SU-DHL-6 (cell line): ENCODE measurements around the gene PDIA5.

Experiments
- H2AFZ ChIP-seq: fragments of 200-600 bp; sonication (generic); 2 replicates; pipeline ENCODE4 v1.6.1; 2014; ENCODE audit warnings: low read depth, mild to moderate bottlenecking, moderate library complexity, mixed read lengths, antibody characterized with exemption, low read length; ENCODE audit not compliant: severe bottlenecking
- H3F3A ChIP-seq: fragments of 200-600 bp; shearing (Covaris generic); 2 replicates; pipeline ENCODE4 v1.6.0; 2016; ENCODE audit warnings: antibody characterized with exemption, mild to moderate bottlenecking; ENCODE audit not compliant: insufficient read depth
- H3K27ac ChIP-seq: fragments of 200-600 bp; sonication (generic); 2 replicates; pipeline ENCODE4 v1.5.1; 2016; ENCODE audit warnings: low read depth, mild to moderate bottlenecking, low read length, moderate library complexity, mixed read lengths
- H3K27me3 ChIP-seq: fragments of 200-600 bp; sonication (generic), shearing (Covaris generic); 2 replicates; pipeline ENCODE4 v1.6.0; 2014; ENCODE audit warnings: mild to moderate bottlenecking, low read length
- H3K36me3 ChIP-seq: fragments of 200-600 bp; sonication (generic); 2 replicates; pipeline ENCODE4 v1.6.1; 2014; ENCODE audit warnings: mild to moderate bottlenecking, low read length, mixed read lengths
- H3K4me2 ChIP-seq: fragments of 300-600, 200-600 bp; shearing (Covaris generic), sonication (generic); 2 replicates; pipeline ENCODE4 v1.6.0; 2014; ENCODE audit warnings: low read length, low read depth, mild to moderate bottlenecking; ENCODE audit not compliant: poor library complexity, severe bottlenecking
- H3K4me3 ChIP-seq: fragments of 200-600 bp; sonication (generic); 2 replicates; pipeline ENCODE4 v1.5.1; 2014; ENCODE audit warnings: antibody characterized with exemption, low read length, mild to moderate bottlenecking, mixed read lengths; ENCODE audit not compliant: insufficient read depth, poor library complexity, severe bottlenecking
- H3K79me2 ChIP-seq: fragments of 200-600 bp; sonication (generic); 2 replicates; pipeline ENCODE4 v1.6.1; 2014; ENCODE audit warnings: mild to moderate bottlenecking, low read length, moderate library complexity; ENCODE audit not compliant: insufficient read depth
- H3K9ac ChIP-seq: fragments of 200-600 bp; sonication (generic); 2 replicates; pipeline ENCODE4 v1.7.0; 2014; ENCODE audit warnings: mild to moderate bottlenecking, low read length
- H3K9me2 ChIP-seq: fragments of 200-600 bp; sonication (generic); replicated peaks from 2 replicates; pipeline ENCODE4 v1.6.1; 2014; ENCODE audit warnings: low read length; ENCODE audit not compliant: insufficient read depth
- H3K9me3 ChIP-seq: fragments of 200-600 bp; sonication (generic); 2 replicates; pipeline ENCODE4 v1.6.1; 2014; ENCODE audit warnings: low read length, mixed read lengths; ENCODE audit not compliant: insufficient read depth
- H4K20me1 ChIP-seq: fragments of 200-600 bp; sonication (generic); 2 replicates; pipeline ENCODE4 v1.6.1; 2014; ENCODE audit warnings: low read depth, mild to moderate bottlenecking, antibody characterized with exemption, low read length, moderate library complexity, mixed read lengths
- EZH2phosphoT487 ChIP-seq: fragments of 200-600 bp; sonication (generic), shearing (Covaris generic); conservative IDR thresholded peaks from 2 replicates; pipeline ENCODE4 v1.6.1; 2018; ENCODE audit warnings: mild to moderate bottlenecking, antibody characterized with exemption, low read length, moderate library complexity, mixed read lengths
- TF ChIP-seq, protein P1 (sequence below): fragments of 200-600 bp; sonication (generic); IDR thresholded peaks from one replicate; pipeline ENCODE4 v1.5.1; 2017; ENCODE audit warnings: antibody characterized with exemption, mild to moderate bottlenecking, low read length, moderate library complexity; ENCODE audit not compliant: insufficient read depth, poor library complexity, severe bottlenecking

The PDIA5 gene

DNA sequence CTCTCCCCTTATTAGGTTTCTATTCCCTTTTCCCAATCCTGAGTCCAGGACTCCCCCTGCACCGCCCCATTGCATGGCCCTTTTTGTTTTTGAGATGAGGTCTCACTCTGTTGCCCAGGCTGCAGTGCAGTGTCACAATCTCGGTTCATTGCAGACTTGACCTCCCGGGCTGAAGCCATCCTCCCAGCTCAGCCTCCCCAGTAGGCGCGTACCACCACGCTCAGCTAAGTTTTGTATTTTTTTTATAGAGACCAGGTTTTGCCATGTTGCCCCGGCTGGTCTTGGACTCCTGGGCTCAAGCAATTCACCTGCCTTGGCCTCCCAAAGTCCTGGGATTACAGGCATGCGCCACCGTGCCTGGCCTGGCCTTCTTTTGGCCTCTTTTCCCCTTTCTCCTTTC lies 29.3 kb downstream of the PDIA5 start:
- Histone ChIP-seq H3F3A (no peaks in the 10 kb centered on the region), H3K36me3 (no peaks in the 10 kb centered on the region), H3K9ac (no peak overlapping the region), H3K9me3 (no peaks in the 10 kb centered on the region), H3K79me2 (no peaks in the 10 kb centered on the region), H3K4me3 (no peak overlapping the region), H3K9me2 (no peaks in the 10 kb centered on the region), H2AFZ (no peak overlapping the region), H3K27me3 (no peaks in the 10 kb centered on the region), H3K27ac (no peak overlapping the region), H3K4me2 (no peak overlapping the region), H4K20me1 (no peaks in the 10 kb centered on the region)
- TF ChIP-seq EZH2phosphoT487: no peak
- TF ChIP-seq, protein P1, sequence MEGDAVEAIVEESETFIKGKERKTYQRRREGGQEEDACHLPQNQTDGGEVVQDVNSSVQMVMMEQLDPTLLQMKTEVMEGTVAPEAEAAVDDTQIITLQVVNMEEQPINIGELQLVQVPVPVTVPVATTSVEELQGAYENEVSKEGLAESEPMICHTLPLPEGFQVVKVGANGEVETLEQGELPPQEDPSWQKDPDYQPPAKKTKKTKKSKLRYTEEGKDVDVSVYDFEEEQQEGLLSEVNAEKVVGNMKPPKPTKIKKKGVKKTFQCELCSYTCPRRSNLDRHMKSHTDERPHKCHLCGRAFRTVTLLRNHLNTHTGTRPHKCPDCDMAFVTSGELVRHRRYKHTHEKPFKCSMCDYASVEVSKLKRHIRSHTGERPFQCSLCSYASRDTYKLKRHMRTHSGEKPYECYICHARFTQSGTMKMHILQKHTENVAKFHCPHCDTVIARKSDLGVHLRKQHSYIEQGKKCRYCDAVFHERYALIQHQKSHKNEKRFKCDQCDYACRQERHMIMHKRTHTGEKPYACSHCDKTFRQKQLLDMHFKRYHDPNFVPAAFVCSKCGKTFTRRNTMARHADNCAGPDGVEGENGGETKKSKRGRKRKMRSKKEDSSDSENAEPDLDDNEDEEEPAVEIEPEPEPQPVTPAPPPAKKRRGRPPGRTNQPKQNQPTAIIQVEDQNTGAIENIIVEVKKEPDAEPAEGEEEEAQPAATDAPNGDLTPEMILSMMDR: no peak

DNA sequence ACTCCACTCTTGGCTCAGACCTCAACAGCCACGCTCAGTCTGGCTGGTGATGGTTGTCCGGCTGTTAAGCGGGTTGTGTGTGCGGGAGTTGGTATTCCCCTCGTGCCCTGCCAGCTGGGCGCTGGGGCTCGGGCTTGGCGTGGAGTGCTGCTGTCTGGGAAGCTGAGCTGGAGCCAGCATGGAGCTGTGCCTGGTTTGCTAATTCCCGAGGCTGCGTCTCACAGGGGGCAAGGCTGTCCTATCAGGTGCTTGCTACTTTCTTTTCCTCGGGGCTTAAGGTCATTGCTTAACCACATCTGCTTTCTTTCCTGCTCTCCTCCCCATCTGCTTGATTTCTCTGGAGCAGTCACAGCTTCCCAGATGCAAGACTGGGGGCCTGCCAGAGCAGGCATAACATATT lies 29.9 kb downstream of the PDIA5 start:
- H3K9me3 ChIP-seq: no peaks in the 10 kb centered on the region
- H2AFZ ChIP-seq: no peak overlapping the region
- no peak for TF ChIP-seq EZH2phosphoT487
- TF ChIP-seq, protein P1: no peak
- H3F3A ChIP-seq: no peaks in the 10 kb centered on the region
- H3K4me2 ChIP-seq: no peak overlapping the region
- H3K27me3 ChIP-seq: no peaks in the 10 kb centered on the region
- H3K9ac ChIP-seq: no peak overlapping the region
- H3K79me2 ChIP-seq: no peaks in the 10 kb centered on the region
- H3K36me3 ChIP-seq: no peaks in the 10 kb centered on the region
- no peak overlapping the region for H3K4me3 ChIP-seq
- no peaks in the 10 kb centered on the region for H4K20me1 ChIP-seq
- H3K9me2 ChIP-seq: no peaks in the 10 kb centered on the region
- H3K27ac ChIP-seq: no peak overlapping the region

DNA sequence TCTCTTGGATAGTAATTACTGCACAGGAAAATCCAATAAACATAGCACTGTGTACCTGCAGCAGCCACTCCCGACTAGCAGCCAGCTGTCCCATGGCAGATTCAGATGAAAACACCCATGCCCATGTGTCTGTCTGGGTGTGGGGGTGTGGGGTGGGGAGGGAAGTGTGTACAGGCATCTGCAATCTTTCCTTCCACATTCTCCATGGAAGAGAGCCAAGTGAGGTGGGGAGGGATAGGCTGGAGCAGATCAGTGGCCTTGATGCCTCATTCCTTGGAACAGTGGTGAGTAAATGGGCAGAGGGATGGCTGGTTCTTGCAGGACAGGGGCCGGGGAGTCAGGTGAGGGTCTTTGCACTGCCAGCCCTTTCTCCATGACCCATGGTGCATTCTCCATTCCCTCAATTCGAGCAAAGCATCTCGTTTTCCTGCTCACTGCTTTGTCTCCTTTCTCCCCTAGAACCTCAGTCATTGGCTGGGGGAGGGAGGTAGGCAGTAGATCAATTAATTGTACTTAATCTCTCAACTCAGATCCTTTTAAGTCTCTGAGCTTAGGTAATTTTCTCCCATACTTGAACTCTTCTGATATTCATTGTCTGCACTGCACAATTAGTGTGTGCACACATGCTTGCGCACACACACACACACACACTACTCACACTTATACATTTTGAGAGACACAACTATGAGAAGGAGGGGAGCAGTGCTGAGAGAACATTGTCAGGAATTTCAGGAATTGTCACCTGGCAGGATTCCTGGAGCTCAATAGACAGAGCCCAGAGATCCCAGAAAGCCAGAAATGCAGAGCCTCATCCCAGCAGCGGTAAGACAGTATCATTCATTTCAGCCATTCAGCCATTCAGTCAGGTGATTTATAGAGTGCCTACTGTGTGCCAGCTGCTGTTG lies 31.9 kb downstream of the PDIA5 start:
- H3K36me3 ChIP-seq: no peaks in the 10 kb centered on the region
- no peak overlapping the region for H3K27ac ChIP-seq
- no peaks in the 10 kb centered on the region for H3K79me2 ChIP-seq
- H2AFZ ChIP-seq: no peak overlapping the region
- H3K4me3 ChIP-seq: no peak overlapping the region
- H3K9ac ChIP-seq: no peak overlapping the region
- H3K27me3 ChIP-seq: no peaks in the 10 kb centered on the region
- H4K20me1 ChIP-seq: no peaks in the 10 kb centered on the region
- H3K9me2 ChIP-seq: no peaks in the 10 kb centered on the region
- H3K4me2 ChIP-seq: no peak overlapping the region
- no peaks in the 10 kb centered on the region for H3F3A ChIP-seq
- TF ChIP-seq EZH2phosphoT487: no peak
- TF ChIP-seq, protein P1: no peak
- H3K9me3 ChIP-seq: no peaks in the 10 kb centered on the region
